ENCODE data around the gene ZNF862.

The ZNF862 gene

DNA sequence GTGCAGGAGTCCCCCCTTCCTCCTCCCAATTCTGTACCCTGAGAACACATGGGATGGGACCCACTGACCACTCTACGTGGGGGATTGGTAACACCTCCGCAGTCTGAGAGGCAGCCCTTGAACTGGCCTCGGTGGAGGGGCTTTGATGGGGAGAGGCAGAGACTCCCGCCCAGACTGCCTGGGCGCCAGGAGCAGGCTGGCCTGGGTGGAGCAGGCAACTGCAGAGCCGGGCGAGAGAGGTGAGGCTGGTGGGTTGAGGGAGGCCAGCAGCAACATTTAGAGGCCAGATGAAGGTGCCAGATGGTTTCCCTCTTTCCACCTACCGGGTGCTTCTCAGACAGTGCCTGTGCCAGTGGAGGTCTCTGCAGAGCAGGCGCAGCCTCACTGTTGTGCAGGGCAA lies 34.1 kb upstream of the ZNF862 start:
- ChIA-PET POLR2A (no interaction called here), CTCF (no interaction called here)
- no peak for DNase-seq (ENCODE audit: low read depth, low spot score)

DNA sequence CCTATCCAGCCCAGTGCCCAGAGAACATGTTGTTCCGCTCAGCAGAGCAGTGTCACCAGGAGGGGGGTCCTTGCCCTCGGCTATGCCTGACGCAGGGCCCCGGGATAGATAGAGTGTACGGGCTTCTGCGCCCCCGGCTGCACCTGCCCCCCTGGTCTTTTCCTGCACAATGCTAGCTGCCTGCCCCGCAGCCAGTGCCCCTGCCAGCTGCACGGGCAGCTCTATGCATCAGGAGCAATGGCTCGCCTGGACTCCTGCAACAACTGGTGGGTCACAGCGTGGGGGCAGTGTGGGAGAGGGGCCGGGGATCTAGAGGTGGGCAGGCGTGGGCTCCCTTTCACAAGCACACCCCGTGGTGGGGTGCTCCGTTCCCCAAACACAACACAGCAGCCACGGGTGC lies 31.4 kb upstream of the ZNF862 start:
- TF ChIP-seq, protein P1, sequence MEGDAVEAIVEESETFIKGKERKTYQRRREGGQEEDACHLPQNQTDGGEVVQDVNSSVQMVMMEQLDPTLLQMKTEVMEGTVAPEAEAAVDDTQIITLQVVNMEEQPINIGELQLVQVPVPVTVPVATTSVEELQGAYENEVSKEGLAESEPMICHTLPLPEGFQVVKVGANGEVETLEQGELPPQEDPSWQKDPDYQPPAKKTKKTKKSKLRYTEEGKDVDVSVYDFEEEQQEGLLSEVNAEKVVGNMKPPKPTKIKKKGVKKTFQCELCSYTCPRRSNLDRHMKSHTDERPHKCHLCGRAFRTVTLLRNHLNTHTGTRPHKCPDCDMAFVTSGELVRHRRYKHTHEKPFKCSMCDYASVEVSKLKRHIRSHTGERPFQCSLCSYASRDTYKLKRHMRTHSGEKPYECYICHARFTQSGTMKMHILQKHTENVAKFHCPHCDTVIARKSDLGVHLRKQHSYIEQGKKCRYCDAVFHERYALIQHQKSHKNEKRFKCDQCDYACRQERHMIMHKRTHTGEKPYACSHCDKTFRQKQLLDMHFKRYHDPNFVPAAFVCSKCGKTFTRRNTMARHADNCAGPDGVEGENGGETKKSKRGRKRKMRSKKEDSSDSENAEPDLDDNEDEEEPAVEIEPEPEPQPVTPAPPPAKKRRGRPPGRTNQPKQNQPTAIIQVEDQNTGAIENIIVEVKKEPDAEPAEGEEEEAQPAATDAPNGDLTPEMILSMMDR (IDR thresholded peaks at IDR 0.05; ENCODE audit: insufficient read depth, low read length, missing control alignments) = no peak
- no peak for DNase-seq (ENCODE audit: low read depth, low spot score)
- ChIA-PET CTCF (interaction anchor here (1.1 to 2.4 kb wide), 12 partner anchors 11 to 77 kb away, joined by 3 to 12 read pairs (median 4); partner anchors contain the start of gene ZNF862), POLR2A (no interaction called here)
- H3K4me3 ChIP-seq (ENCODE audit: low read depth, low read length) = no peak overlapping the region

More for the DNA sequence above, 34.1 kb upstream of the ZNF862 start:
- TF ChIP-seq, protein P1 (IDR thresholded peaks at IDR 0.05; ENCODE audit: insufficient read depth, low read length, missing control alignments) = no peak
- no peak overlapping the region for H3K4me3 ChIP-seq (ENCODE audit: low read depth, low read length)

GRCh38 chr7:149808311-149808710 lies 29.9 kb upstream of the ZNF862 start:
- ChIA-PET POLR2A (no interaction called here), CTCF (interaction anchor here (1.0 to 2.4 kb wide), 5 partner anchors 9 to 20 kb away, joined by 3 to 12 read pairs (median 5); no protein-coding TSS in a partner anchor)
- H3K4me3 ChIP-seq (ENCODE audit: low read depth, low read length) = no peak overlapping the region
- DNase-seq (ENCODE audit: low read depth, low spot score) = no peak
- TF ChIP-seq, protein P1 (IDR thresholded peaks at IDR 0.05; ENCODE audit: insufficient read depth, low read length, missing control alignments) = no peak

DNA sequence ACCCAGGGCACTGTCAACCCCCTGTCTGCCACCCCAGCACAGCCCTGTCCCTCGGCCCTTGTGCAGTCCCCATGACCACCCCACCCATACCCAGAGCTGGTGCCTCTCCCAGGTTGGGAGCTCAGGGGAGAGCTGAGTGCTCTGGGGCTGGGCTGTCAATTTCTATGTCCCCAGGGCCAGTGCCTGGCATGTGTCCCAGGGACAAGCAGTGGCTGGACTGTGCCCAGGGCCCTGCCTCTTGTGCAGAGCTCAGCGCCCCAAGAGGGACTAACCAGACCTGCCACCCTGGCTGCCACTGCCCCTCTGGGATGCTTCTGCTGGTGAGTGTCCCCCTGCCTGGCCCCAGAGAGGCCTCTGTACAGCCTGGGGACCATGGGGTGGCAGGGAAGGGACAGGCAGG lies 29.0 kb upstream of the ZNF862 start:
- POLR2A ChIA-PET = no interaction called here
- no peak for DNase-seq (ENCODE audit: low read depth, low spot score)
- TF ChIP-seq, protein P1 (IDR thresholded peaks at IDR 0.05; ENCODE audit: insufficient read depth, low read length, missing control alignments) = no peak
- H3K4me3 ChIP-seq (ENCODE audit: low read depth, low read length) = no peak overlapping the region
- CTCF ChIA-PET = interaction anchor here (1.0 to 1.1 kb wide), 2 partner anchors 15 to 29 kb away, joined by 3 to 5 read pairs; no protein-coding TSS in a partner anchor

DNA sequence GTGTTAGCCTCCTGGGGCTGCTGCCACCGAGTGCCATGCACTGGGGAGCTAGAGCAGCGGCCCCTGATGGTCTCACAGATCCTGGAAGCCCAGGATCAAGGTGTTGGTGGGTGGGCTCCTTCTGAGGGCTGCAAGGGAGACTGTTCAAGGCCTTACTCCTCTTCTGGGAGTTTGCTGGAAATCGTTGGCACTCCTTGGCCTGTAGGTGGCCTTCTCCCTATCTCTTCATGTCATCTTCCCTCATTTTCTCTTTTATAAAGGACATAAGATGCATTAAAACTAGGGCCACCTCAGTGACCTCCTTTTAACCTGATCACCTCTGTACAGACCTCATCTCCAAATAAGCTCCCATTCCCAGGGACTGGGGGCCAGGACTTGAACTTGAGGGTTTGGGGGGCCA lies 27.0 kb upstream of the ZNF862 start:
- ChIA-PET CTCF (no interaction called here), POLR2A (no interaction called here)
- DNase-seq (ENCODE audit: low read depth, low spot score) = no peak
- TF ChIP-seq, protein P1 (IDR thresholded peaks at IDR 0.05; ENCODE audit: insufficient read depth, low read length, missing control alignments) = peak; percentile 16
- no peak overlapping the region for H3K4me3 ChIP-seq (ENCODE audit: low read depth, low read length)

DNA sequence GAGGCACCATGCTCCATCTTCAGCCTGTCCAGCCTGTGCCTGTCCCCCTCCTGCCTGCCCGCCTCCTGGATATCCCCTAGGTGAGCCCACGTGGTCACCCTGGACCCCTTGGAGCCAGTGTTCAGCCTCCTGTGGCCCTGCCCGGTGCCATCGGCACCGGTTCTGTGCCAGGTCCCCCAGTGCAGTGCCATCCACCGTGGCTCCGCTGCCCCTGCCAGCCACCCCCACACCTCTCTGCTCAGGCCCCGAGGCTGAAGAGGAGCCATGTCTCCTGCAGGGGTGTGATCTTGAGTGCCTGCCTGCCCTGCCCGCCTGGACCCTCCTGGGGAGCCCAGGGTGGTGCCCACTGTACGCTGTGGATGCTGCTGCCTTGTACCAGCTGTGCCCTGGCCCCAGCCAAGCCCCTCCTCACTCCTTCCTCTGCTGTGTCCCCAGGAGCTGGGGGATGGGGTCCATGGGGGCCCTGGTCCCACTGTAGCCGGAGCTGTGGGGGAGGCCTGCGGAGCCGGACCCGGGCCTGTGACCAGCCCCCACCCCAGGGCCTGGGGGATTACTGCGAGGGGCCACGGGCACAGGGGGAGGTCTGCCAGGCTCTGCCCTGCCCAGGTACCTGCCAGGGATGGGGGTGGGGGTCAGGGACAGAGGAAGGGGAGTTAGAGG lies 26.2 kb upstream of the ZNF862 start:
- TF ChIP-seq, protein P1 (IDR thresholded peaks at IDR 0.05; ENCODE audit: insufficient read depth, low read length, missing control alignments) = no peak
- H3K4me3 ChIP-seq (ENCODE audit: low read depth, low read length) = no peak overlapping the region
- DNase-seq (ENCODE audit: low read depth, low spot score) = no peak
- CTCF ChIA-PET = no interaction called here
- POLR2A ChIA-PET = no interaction called here

All from AG04449 (cell line).